HG03064 (cell line): ENCODE results near the gene CUL9.

Source experiments
- ATAC-seq: cut with Tn5 transposase; IDR thresholded peaks from one replicate; pipeline ENCODE4 v1.9.1; 2021; ENCODE audit warnings: low read depth; ENCODE audit not compliant: unreplicated experiment

CUL9 gene

DNA sequence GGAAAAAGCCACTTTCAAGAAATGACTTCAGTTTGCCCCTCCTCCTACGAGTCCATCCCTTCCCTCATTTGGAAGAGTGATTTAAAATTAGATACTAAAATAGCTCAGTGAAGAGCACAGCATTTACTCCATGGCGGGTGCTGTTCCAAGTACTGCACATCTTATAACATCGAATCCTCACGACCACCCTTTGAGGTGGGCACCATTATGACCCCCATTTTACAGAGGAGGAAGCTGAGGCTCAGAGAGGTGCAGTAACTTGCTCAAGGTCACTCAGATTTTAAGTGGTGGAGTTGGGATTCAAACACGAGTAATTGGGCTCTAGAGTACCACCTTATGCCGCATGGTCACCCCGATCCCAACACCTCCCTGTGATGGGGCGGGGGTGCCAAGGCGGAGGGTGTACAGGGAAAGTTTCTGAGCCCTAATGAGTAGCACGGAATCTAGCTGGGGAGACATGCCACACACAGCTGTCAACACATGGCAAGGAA, 86.8 kb downstream of the CUL9 start:
- ATAC-seq = no peak

DNA sequence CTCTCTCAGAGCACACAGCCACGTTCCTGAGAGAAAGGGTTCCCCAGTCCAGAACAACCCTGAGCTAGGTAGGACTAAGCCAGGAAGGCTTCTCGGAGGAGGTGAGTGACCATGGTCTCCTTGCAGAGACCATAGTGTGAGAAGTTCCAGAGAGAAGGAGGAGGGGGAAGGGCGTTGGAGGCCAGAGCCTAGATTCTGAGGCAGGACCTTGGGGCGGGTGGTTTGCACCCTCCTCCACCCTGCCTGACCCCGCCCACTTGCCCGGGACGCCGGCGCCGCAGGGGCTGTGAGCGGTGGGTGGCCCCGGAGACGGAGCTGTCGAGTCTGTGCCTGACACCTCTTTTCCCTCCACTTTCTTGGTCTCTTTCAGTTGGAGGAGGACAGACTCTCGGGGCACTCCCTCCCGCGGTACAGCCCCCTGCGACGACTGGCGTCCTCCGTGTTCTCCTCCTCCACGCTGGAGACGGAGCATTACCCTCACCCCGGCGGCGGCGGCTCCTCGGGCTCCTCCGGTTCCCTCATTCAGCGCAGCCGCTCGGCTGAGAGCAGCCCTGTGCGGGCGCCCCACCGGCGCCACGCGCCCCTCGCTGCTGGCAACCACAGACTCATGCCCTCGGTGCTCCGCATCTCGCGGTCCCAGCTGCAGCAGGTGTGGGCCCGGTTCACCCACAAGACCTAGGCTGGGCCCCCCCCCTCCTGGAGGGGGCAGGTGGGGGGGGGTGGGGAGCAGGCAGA, 87.4 kb downstream of the CUL9 start:
- ATAC-seq = no peak

DNA sequence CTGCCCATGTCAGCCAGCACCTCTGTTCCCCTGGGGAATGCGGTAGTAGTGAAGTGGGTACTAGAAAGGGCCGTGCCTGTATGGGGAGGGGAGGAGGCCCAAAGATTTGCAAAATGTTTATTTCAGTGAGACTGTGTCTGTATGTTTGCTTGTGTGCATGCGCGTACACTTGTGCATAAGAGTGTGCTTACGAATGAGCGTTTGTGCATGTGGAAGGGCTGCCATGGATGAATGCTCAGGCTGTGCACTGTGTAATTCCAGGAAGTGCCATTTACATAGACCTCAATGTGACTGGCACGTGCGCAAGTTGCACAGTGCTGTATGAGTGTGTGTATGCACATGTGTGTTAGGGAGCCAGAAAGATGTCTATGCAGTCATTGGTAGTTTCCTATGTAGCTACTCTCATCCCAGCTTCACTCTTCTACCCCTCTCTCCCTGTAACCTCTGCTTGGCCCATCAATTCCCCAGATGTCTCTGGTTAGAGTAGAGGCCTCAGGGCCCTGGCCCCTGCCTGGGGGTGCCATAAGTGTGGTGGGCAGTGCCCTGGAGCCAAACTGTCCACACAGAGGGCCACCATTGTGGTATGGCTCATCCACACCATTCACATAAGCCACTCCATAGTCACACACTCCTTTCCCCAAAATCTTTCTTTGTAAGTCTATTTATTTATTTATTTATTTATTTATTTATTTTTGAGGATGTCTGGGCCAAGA, 89.3 kb downstream of the CUL9 start:
- no peak for ATAC-seq

DNA sequence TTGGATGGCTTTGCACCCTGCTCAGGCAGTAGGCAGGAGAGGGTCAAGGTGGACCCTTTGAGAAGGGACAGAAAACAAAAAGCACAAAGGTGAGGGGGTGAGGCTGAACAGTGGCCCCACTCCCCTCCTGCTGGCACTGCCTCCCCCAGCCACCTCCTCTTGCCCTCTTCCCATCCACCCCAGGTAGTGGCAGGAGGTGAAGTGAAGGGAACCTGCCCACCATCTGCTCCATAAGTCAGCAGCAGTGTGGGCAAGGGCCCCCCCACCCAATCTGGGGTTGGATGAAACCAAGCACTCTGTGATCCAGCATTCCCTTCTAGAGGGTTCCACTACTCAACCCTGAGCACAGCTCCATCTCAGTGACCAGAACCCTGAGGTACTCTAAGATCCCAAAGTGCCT, 89.9 kb downstream of the CUL9 start:
- no peak for ATAC-seq

DNA sequence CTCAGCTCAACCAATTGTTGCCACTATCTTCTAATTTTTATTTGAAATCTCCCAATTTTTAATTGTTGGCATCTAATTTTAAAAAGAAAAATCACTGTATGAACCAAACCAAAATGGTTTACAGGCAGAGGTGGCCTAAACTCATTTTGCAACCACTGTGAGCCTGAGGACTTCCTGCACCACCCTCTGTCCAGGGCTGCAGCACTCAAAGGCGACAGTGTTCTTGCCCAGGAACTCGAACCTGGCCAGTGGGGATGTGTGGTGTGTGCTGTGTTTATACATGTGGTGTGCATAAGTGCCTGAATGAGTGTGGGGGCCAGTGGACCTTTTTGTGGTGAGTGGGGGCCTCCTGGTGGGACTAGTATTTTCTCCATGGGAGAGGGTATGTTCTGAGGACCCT, 91.7 kb downstream of the CUL9 start:
- ATAC-seq = no peak
